Caco-2 (cell line): Measurements from ENCODE around the gene SBNO1. TPM values are rescaled to one million over a fixed set of nuclear protein-coding genes. Genes with fewer than 3 reads are reported as not detected.
A peak's percentile ranks its signal among the peaks of the same experiment; 100 is the strongest.

Experiments
- BruUV-seq: library from RNA; stranded (reverse); fragments of 400-500 nt; replicated peaks from 2 replicates; lab custom pipeline; 2021; lab: Mats Ljungman, UMichigan
- CTCF ChIA-PET: fragments of 300-600 bp; sonication (Branson Sonifier 250); formaldehyde crosslinking; loops from one replicate; lab custom pipeline; 2022; ENCODE audit warnings: antibody characterized with exemption; lab: Charles Lee
- POLR2A ChIA-PET: fragments of 300-600 bp; sonication (Branson Sonifier 250); formaldehyde crosslinking; loops from one replicate; lab custom pipeline; 2022; ENCODE audit warnings: antibody characterized with exemption; lab: Charles Lee
- DNase-seq, 2 experiments: peaks; one replicate each; pipeline versions ENCODE4 v3.0.0 to v3.0.0-alpha.2; 2020 to 2022
- H3K27me3 ChIP-seq: replicated peaks from 2 replicates; pipeline ENCODE4 v1.6.0; 2011; ENCODE audit warnings: low read length; ENCODE audit not compliant: control insufficient read depth, insufficient read depth
- H3K36me3 ChIP-seq: 2 replicates; pipeline ENCODE4 v1.5.1; 2011; ENCODE audit warnings: low read length; ENCODE audit not compliant: control insufficient read depth, insufficient read depth
- H3K4me1 ChIP-seq: fragments of 250-450 bp; sonication (Bioruptor Pico); 2 replicates; pipeline ENCODE4 v1.5.1; 2020; ENCODE audit warnings: mild to moderate bottlenecking
- H3K4me3 ChIP-seq: 2 replicates; pipeline ENCODE4 v1.5.1; 2011; ENCODE audit warnings: low read depth, mild to moderate bottlenecking, control low read depth, low read length
- H3K9me3 ChIP-seq: fragments of 250-450 bp; sonication (Bioruptor Pico); 2 replicates; pipeline ENCODE4 v1.5.1; 2020; ENCODE audit warnings: mild to moderate bottlenecking, moderate library complexity
- H3K27ac Mint-ChIP-seq: one replicate; pipeline ENCODE4 v1.8.0; 2022; ENCODE audit warnings: mixed read lengths; ENCODE audit not compliant: unreplicated experiment
- H3K27me3 Mint-ChIP-seq: one replicate; pipeline ENCODE4 v1.8.0; 2022; ENCODE audit warnings: mixed read lengths; ENCODE audit not compliant: insufficient read depth, unreplicated experiment
- H3K36me3 Mint-ChIP-seq: one replicate; pipeline ENCODE4 v1.8.0; 2022; ENCODE audit warnings: mild to moderate bottlenecking, mixed read lengths; ENCODE audit not compliant: insufficient read depth, unreplicated experiment
- H3K4me1 Mint-ChIP-seq: one replicate; pipeline ENCODE4 v1.8.0; 2022; ENCODE audit warnings: low read depth, mixed read lengths; ENCODE audit not compliant: unreplicated experiment
- H3K4me3 Mint-ChIP-seq: one replicate; pipeline ENCODE4 v1.8.0; 2022; ENCODE audit warnings: mild to moderate bottlenecking, moderate library complexity, mixed read lengths; ENCODE audit not compliant: unreplicated experiment
- H3K9me3 Mint-ChIP-seq: one replicate; pipeline ENCODE4 v1.8.0; 2022; ENCODE audit warnings: mixed read lengths; ENCODE audit not compliant: unreplicated experiment
- CTCF ChIP-seq, 2 experiments: fragments of 200-600 bp in 1 of 2; IDR thresholded peaks; 1 replicate in 1 of 2; 2 replicates in 1 of 2; pipeline versions ENCODE4 v1.5.1 to v1.8.0; 2011 to 2022; ENCODE audit warnings: antibody characterized with exemption in 1 of 2, control low read depth in 1 of 2, inconsistent platforms in 1 of 2, low read depth in 1 of 2, low read length in 1 of 2, mild to moderate bottlenecking in 1 of 2, moderate library complexity in 1 of 2; ENCODE audit not compliant: insufficient read depth in 1 of 2, severe bottlenecking in 1 of 2, unreplicated experiment in 1 of 2
- intact Hi-C: fragments of 100-400 bp; cut with micrococcal nuclease; formaldehyde crosslinking; loops from one replicate; pipeline ENCODE4 v1.10.0; 2022; ENCODE audit not compliant: unreplicated experiment
- total RNA-seq: library from RNA; stranded (reverse); gene quantifications from 2 replicates; pipeline ENCODE4 v1.2.3, GENCODE V29; 2022

The SBNO1 gene
- total RNA-seq, 1 experiment from 2014 or later = 53.8 TPM

GRCh38 chr12:123263196-123263817 is 101.3 kb downstream of the SBNO1 start:
- Histone ChIP-seq H3K36me3 (peaks cover 1% of the 10 kb centered on the region; the same call in 1 of the 2 replicates), H3K4me1 (no peaks in the 10 kb centered on the region), H3K27me3 (no peaks in the 10 kb centered on the region), H3K4me3 (no peak overlapping the region), H3K9me3 (no peaks in the 10 kb centered on the region)
- intact Hi-C loops = no loop called here
- ChIA-PET POLR2A (no interaction called here), CTCF (no interaction called here)
- no peak for DNase-seq
- no TSS peak for BruUV-seq
- Mint-ChIP-seq H3K27ac (no peak overlapping the region), H3K36me3 (peaks cover 91% of the 10 kb centered on the region), H3K27me3 (no peaks in the 10 kb centered on the region), H3K4me1 (no peaks in the 10 kb centered on the region), H3K9me3 (no peaks in the 10 kb centered on the region), H3K4me3 (no peak overlapping the region)
- TF ChIP-seq CTCF (IDR thresholded peaks at IDR 0.05; ENCODE audit: insufficient read depth in 1 of 2, low read depth in 1 of 2, low read length in 1 of 2, severe bottlenecking in 1 of 2, unreplicated experiment in 1 of 2) = no peak

GRCh38 chr12:123261196-123261595 is 103.5 kb downstream of the SBNO1 start:
- no peaks in the 10 kb centered on the region for H3K9me3 Mint-ChIP-seq
- intact Hi-C loops = no loop called here
- CTCF ChIA-PET = no interaction called here

GRCh38 chr12:123260081-123260480 is 104.6 kb downstream of the SBNO1 start:
- no peaks in the 10 kb centered on the region for H3K9me3 Mint-ChIP-seq
- TF ChIP-seq CTCF (IDR thresholded peaks at IDR 0.05; ENCODE audit: insufficient read depth in 1 of 2, low read depth in 1 of 2, low read length in 1 of 2, severe bottlenecking in 1 of 2, unreplicated experiment in 1 of 2) = no peak
- no peak overlapping the region for H3K27ac Mint-ChIP-seq
- H3K4me3 ChIP-seq = no peak overlapping the region
- no TSS peak for BruUV-seq
- no peaks in the 10 kb centered on the region for H3K4me1 ChIP-seq
- no peaks in the 10 kb centered on the region for H3K4me1 Mint-ChIP-seq
- intact Hi-C loops = no loop called here
- H3K27me3 Mint-ChIP-seq = no peaks in the 10 kb centered on the region
- H3K9me3 ChIP-seq = no peaks in the 10 kb centered on the region
- CTCF ChIA-PET = no interaction called here
- no peaks in the 10 kb centered on the region for H3K27me3 ChIP-seq
- POLR2A ChIA-PET = no interaction called here
- H3K36me3 Mint-ChIP-seq = peaks cover 97% of the 10 kb centered on the region
- H3K4me3 Mint-ChIP-seq = no peak overlapping the region
- DNase-seq = no peak
- H3K36me3 ChIP-seq = peaks cover 1% of the 10 kb centered on the region; the same call in 1 of the 2 replicates

More at GRCh38 chr12:123261196-123261595, 103.5 kb downstream of the SBNO1 start:
- Mint-ChIP-seq H3K36me3 (peaks cover 95% of the 10 kb centered on the region), H3K27me3 (no peaks in the 10 kb centered on the region), H3K4me3 (no peak overlapping the region), H3K4me1 (no peaks in the 10 kb centered on the region), H3K27ac (no peak overlapping the region)
- Histone ChIP-seq H3K27me3 (no peaks in the 10 kb centered on the region), H3K4me1 (no peaks in the 10 kb centered on the region), H3K9me3 (no peaks in the 10 kb centered on the region), H3K36me3 (peaks cover 1% of the 10 kb centered on the region; the same call in 1 of the 2 replicates), H3K4me3 (no peak overlapping the region)
- TF ChIP-seq CTCF (IDR thresholded peaks at IDR 0.05; ENCODE audit: insufficient read depth in 1 of 2, low read depth in 1 of 2, low read length in 1 of 2, severe bottlenecking in 1 of 2, unreplicated experiment in 1 of 2) = no peak
- POLR2A ChIA-PET = no interaction called here
- no peak for DNase-seq
- BruUV-seq = TSS peak; percentile 79
